HepG2 (cell line): ENCODE data around the gene MT1M. TPM values are rescaled to one million over a fixed set of nuclear protein-coding genes. Genes with fewer than 3 reads are reported as not detected.

ENCODE experiments used
- ATAC-seq: fragments of 200-7000 bp; cut with Tn5 transposase; 3 replicates; pipeline ENCODE4 v1.9.1; 2020; ENCODE audit warnings: mild to moderate bottlenecking, moderate library complexity
- BruUV-seq: library from RNA; stranded (reverse); fragments of 400-500 nt; replicated peaks from 2 replicates; lab custom pipeline; 2021; lab: Mats Ljungman, UMichigan
- CTCF ChIA-PET: fragments of 300-600 bp; formaldehyde crosslinking; extraction: SDS; loops from one replicate; lab custom pipeline; 2021; ENCODE audit warnings: low total read pairs, inconsistent platforms, low intra/inter-chr PET ratio; lab: Yijun Ruan, JAX
- POLR2A ChIA-PET: fragments of 350-600 bp; sonication (Branson Sonifier 250); formaldehyde crosslinking; loops from one replicate; lab custom pipeline; 2020; ENCODE audit warnings: antibody characterized with exemption, inconsistent platforms; lab: Yijun Ruan, JAX
- DNase-seq: peaks from one replicate; pipeline ENCODE4 v3.0.0-alpha.2; 2015; ENCODE audit warnings: low spot score
- FAIRE-seq: peaks from 3 replicates; lab custom pipeline; 2011; peaks lifted over from hg19 to GRCh38; lab: Jason Lieb, UNC
- H2AFZ ChIP-seq: one replicate; pipeline ENCODE4 v1.6.1; 2011; ENCODE audit warnings: low read length, inconsistent platforms
- H3K27ac ChIP-seq: fragments of 300-600 bp; 3 replicates; pipeline ENCODE4 v1.8.0; 2011; ENCODE audit warnings: mixed run types, mild to moderate bottlenecking, mixed read lengths, low read length, inconsistent platforms; ENCODE audit not compliant: insufficient read depth; ENCODE audit errors: extremely low read length
- H3K27me3 ChIP-seq, 2 experiments: fragments of 200-600 bp in 1 of 2; 2 replicates in 1 of 2; 3 replicates in 1 of 2; pipeline versions ENCODE4 v1.6.0 to v1.8.0; 2011; ENCODE audit warnings: low read length in 2 of 2, mild to moderate bottlenecking in 2 of 2, moderate library complexity in 2 of 2, inconsistent platforms in 1 of 2; ENCODE audit not compliant: insufficient read depth in 2 of 2, control insufficient read depth in 1 of 2
- H3K36me3 ChIP-seq, 2 experiments: fragments of 200-600 bp in 1 of 2; replicated peaks in 1 of 2; 2 replicates in 1 of 2; 3 replicates in 1 of 2; pipeline versions ENCODE4 v1.5.1 to v1.8.0; 2011; ENCODE audit warnings: low read length in 2 of 2, inconsistent platforms in 1 of 2; ENCODE audit not compliant: insufficient read depth in 2 of 2, control insufficient read depth in 1 of 2
- H3K4me1 ChIP-seq: 2 replicates; pipeline ENCODE4 v1.5.1; 2012; ENCODE audit warnings: low read length, inconsistent platforms; ENCODE audit not compliant: insufficient read depth
- H3K4me2 ChIP-seq: 2 replicates; pipeline ENCODE4 v1.6.0; 2011; ENCODE audit warnings: low read depth, low read length, inconsistent platforms
- H3K4me3 ChIP-seq, 3 experiments: fragments of 200-600 bp in 1 of 3; sonication (generic), shearing (Covaris generic) in 1 of 3; replicated peaks in 1 of 3; 2 replicates each; pipeline ENCODE4 v1.5.1; 2011 to 2016; ENCODE audit warnings: low read length in 3 of 3, inconsistent platforms in 2 of 3, low read depth in 2 of 3, mild to moderate bottlenecking in 2 of 3, control low read depth in 1 of 3, mixed read lengths in 1 of 3; ENCODE audit not compliant: insufficient read depth in 1 of 3
- H3K79me2 ChIP-seq: one replicate; pipeline ENCODE4 v1.6.1; 2011; ENCODE audit warnings: low read length, inconsistent platforms; ENCODE audit not compliant: insufficient read depth
- H3K9ac ChIP-seq: 2 replicates; pipeline ENCODE4 v1.6.0; 2011; ENCODE audit warnings: mild to moderate bottlenecking, low read depth, low read length, inconsistent platforms; ENCODE audit not compliant: insufficient read depth
- H3K9me3 ChIP-seq: 2 replicates; pipeline ENCODE4 v1.5.1; 2012; ENCODE audit warnings: mild to moderate bottlenecking, low read length
- H4K20me1 ChIP-seq: 2 replicates; pipeline ENCODE4 v1.6.0; 2011; ENCODE audit warnings: inconsistent platforms, mild to moderate bottlenecking, low read length, moderate library complexity; ENCODE audit not compliant: insufficient read depth
- AGO1 ChIP-seq: fragments of 200-400 bp; formaldehyde crosslinking; IDR thresholded peaks from 2 replicates; pipeline ENCODE4 v1.6.1; 2017; ENCODE audit warnings: mild to moderate bottlenecking, low read depth, low read length, moderate library complexity; ENCODE audit not compliant: poor library complexity, severe bottlenecking
- ARHGAP35 ChIP-seq: sonication (generic); formaldehyde crosslinking; IDR thresholded peaks from 2 replicates; pipeline ENCODE4 v1.9.0; 2022; ENCODE audit warnings: mild to moderate bottlenecking, inconsistent platforms, moderate library complexity, missing genetic modification reagents, borderline replicate concordance
- BCL6 ChIP-seq: IDR thresholded peaks from 2 replicates; pipeline ENCODE4 v1.6.1; 2016; ENCODE audit warnings: missing genetic modification reagents, missing compliant biosample characterization
- DBP ChIP-seq: sonication (generic); formaldehyde crosslinking; IDR thresholded peaks from 2 replicates; pipeline ENCODE4 v1.4.0; 2020; ENCODE audit warnings: missing genetic modification reagents; ENCODE audit errors: not compliant biosample characterization
- FOXK2 ChIP-seq: fragments of 450-650 bp; IDR thresholded peaks from 2 replicates; pipeline ENCODE4 v1.6.1; 2016
- POLR2A ChIP-seq, 2 experiments: IDR thresholded peaks; 2 replicates each; pipeline ENCODE4 v1.6.1; 2011; ENCODE audit warnings: low read depth in 2 of 2, low read length in 2 of 2, mild to moderate bottlenecking in 1 of 2, moderate library complexity in 1 of 2; ENCODE audit not compliant: insufficient read depth in 1 of 2
- SKI ChIP-seq: fragments of 450-650 bp; IDR thresholded peaks from one replicate; pipeline ENCODE4 v1.6.1; 2018; ENCODE audit warnings: mild to moderate bottlenecking; ENCODE audit not compliant: partially characterized antibody
- SMYD3 ChIP-seq: sonication (generic); formaldehyde crosslinking; IDR thresholded peaks from 2 replicates; pipeline ENCODE4 v1.8.1; 2023; ENCODE audit warnings: mild to moderate bottlenecking, missing genetic modification reagents
- ZHX1 ChIP-seq: sonication (generic); formaldehyde crosslinking; IDR thresholded peaks from 2 replicates; pipeline ENCODE4 v1.8.1; 2022; ENCODE audit warnings: low read depth, mild to moderate bottlenecking, missing genetic modification reagents
- ZNF205 ChIP-seq: IDR thresholded peaks from 2 replicates; pipeline ENCODE4 v1.6.1; 2018; ENCODE audit warnings: missing biosample characterization, missing genetic modification reagents
- ZNF232 ChIP-seq: sonication (generic); formaldehyde crosslinking; IDR thresholded peaks from 2 replicates; pipeline ENCODE4 v1.4.0; 2020; ENCODE audit warnings: missing genetic modification reagents, borderline replicate concordance
- ZNF275 ChIP-seq: sonication (generic); formaldehyde crosslinking; IDR thresholded peaks from 2 replicates; pipeline ENCODE4 v1.8.0; 2022; ENCODE audit warnings: missing genetic modification reagents, mild to moderate bottlenecking, inconsistent platforms, borderline replicate concordance
- ZNF317 ChIP-seq: sonication (generic); formaldehyde crosslinking; IDR thresholded peaks from 2 replicates; pipeline ENCODE4 v1.5.0; 2020; ENCODE audit warnings: mild to moderate bottlenecking, missing genetic modification reagents
- WGBS: methylation state at CpG from one replicate; pipeline ENCODE4 v1.1.6; 2017; ENCODE audit warnings: low lambda C conversion rate; 5-methylcytosine and 5-hydroxymethylcytosine counted together
- in situ Hi-C: cut with HindIII; loops from 2 replicates; pipeline ENCODE4 v1.10.0; 2017; ENCODE audit warnings: low pct_unique_long_range_greater_than_20kb; ENCODE audit not compliant: extremely low pct_ligation_motif_present
- intact Hi-C: fragments of 100-400 bp; cut with micrococcal nuclease; formaldehyde crosslinking; loops from one replicate; pipeline ENCODE4 v1.10.0; 2022; ENCODE audit not compliant: unreplicated experiment
- polyA plus RNA-seq, 8 experiments: library from polyadenylated mRNA; depleted of rRNA in 3 of 8; stranded (reverse) in 7 of 8; unstranded in 1 of 8; fragments of >200 nt; fragmentation: Illumina TruSeq in 4 of 8; extraction: Trizol in 4 of 8; gene quantifications; 2 replicates each; pipeline versions ENCODE4 v1.2.1 to v1.2.3, GENCODE V29; 2011 to 2016; ENCODE audit warnings: low read depth in 4 of 8, missing spikeins in 1 of 8, mixed read lengths in 1 of 8; ENCODE audit not compliant: insufficient read depth in 1 of 8
- total RNA-seq, 5 experiments: library from RNA; depleted of rRNA; stranded (reverse); fragments of >200 nt; fragmentation: Illumina TruSeq; extraction: Trizol; gene quantifications; 2 replicates each; pipeline ENCODE4 v1.2.3, GENCODE V29; 2016; ENCODE audit warnings: low read depth in 1 of 5
- TF ChIP-seq, protein P1 (sequence below): sonication (generic); formaldehyde crosslinking; IDR thresholded peaks from 2 replicates; pipeline ENCODE4 v1.8.0; 2022; ENCODE audit warnings: mild to moderate bottlenecking, missing genetic modification reagents, borderline replicate concordance

The MT1M gene
- total and polyA plus RNA-seq, 2 of the 13 experiments (the other 11 are each of a cell fraction or from before 2014, with no cell fraction given): 4.6 TPM; not detected in 1

- TF ChIP-seq ZHX1 (CRISPR knock-in tag): peak; percentile 44
- peak; percentile 87 to 89 for TF ChIP-seq POLR2A (IDR thresholded peaks at IDR 0.05; ENCODE audit: insufficient read depth in 1 of 2, low read depth in 2 of 2, low read length in 2 of 2)
- TF ChIP-seq BCL6 (CRISPR knock-in tag): peak; percentile 83
- TF ChIP-seq ZNF205 (CRISPR knock-in tag): peak; percentile 57
- peak; percentile 73 for TF ChIP-seq SKI
These were observed 24.2 kb upstream of the MT1M start, which contains the start of gene MT2A (continued) for GRCh38 chr16:56608043-56608875.

DNA sequence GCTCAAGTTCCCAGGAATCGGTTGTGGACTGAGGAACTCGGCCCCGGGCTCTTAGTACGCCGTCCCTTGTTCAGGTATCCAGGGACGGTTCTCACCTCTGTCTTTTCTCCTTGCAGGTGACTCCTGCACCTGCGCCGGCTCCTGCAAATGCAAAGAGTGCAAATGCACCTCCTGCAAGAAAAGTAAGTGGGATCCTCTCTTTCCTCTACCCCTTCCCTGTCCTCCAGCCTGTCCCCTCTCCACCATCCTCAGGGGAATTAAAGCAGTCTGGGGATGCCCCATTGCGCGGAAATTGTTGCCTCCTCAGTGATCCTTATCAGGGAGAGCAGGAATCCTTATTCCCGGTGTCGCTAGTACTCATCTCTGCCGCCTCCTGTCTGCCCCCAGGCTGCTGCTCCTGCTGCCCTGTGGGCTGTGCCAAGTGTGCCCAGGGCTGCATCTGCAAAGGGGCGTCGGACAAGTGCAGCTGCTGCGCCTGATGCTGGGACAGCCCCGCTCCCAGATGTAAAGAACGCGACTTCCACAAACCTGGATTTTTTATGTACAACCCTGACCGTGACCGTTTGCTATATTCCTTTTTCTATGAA, 23.5 kb upstream of the MT1M start:
- TSS peak; percentile 98 for BruUV-seq
- H3K4me2 ChIP-seq: peak overlapping the region; percentile 91
- no peaks in the 10 kb centered on the region; a peak in 1 of 5 replicates for H3K27me3 ChIP-seq
- H3K9me3 ChIP-seq: no peaks in the 10 kb centered on the region
- H3K36me3 ChIP-seq: no peaks in the 10 kb centered on the region
- DNase-seq: no peak
- H3K79me2 ChIP-seq: no peaks in the 10 kb centered on the region
- H3K27ac ChIP-seq: peak overlapping the region; percentile 39
- H3K9ac ChIP-seq: peak overlapping the region; percentile 68
- H3K4me3 ChIP-seq: peak overlapping the region; percentile 75 to 84 (median 76)
- no peaks in the 10 kb centered on the region for H4K20me1 ChIP-seq
- WGBS: 2% methylated on average over 20 of the region's 21 CpGs
- intact Hi-C loops (loop anchor here (2.0 to 10.0 kb wide), 3 partner anchors 18 to 256 kb away; partner anchors contain the start of genes MT1B, MT1F and SLC12A3), in situ Hi-C loops (no loop called here)
- POLR2A ChIA-PET: interaction anchor here (0.7 to 5.3 kb wide), 12 partner anchors 16 to 395 kb away, joined by 3 to 83 read pairs (median 5); partner anchors contain the start of genes HERPUD1, MT1E, MT1F and MT1X
- peaks cover 68% of the 10 kb centered on the region for H3K4me1 ChIP-seq
- ATAC-seq: no peak
- no peak for FAIRE-seq
- CTCF ChIA-PET: no interaction called here
- H2AFZ ChIP-seq: no peak overlapping the region
- TF ChIP-seq AGO1 (no peak), ZNF232 (CRISPR knock-in tag) (peak; percentile 52; the same call in 1 of the 2 replicates), DBP (peak; percentile 14), ARHGAP35 (CRISPR knock-in tag) (peak; percentile 15; the same call in 1 of the 2 replicates), ZNF275 (0 out of 2 replicates have a peak, but pooled peaks have one; percentile 6), ZNF317 (CRISPR knock-in tag) (0 out of 2 replicates have a peak, but pooled peaks have one; percentile 8), FOXK2 (no peak), SMYD3 (0 out of 2 replicates have a peak, but pooled peaks have one; percentile 12)
- TF ChIP-seq, protein P1, sequence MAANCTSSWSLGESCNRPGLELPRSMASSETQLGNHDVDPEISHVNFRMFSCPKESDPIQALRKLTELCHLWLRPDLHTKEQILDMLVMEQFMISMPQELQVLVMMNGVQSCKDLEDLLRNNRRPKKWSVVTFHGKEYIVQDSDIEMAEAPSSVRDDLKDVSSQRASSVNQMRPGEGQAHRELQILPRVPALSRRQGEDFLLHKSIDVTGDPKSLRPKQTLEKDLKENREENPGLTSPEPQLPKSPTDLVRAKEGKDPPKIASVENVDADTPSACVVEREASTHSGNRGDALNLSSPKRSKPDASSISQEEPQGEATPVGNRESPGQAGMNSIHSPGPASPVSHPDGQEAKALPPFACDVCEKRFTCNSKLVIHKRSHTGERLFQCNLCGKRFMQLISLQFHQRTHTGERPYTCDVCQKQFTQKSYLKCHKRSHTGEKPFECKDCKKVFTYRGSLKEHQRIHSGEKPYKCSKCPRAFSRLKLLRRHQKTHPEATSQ (CRISPR knock-in tag): 0 out of 2 replicates have a peak, but pooled peaks have one; percentile 17
